OCI-LY7 (cell line): Measurements from ENCODE around the gene TGM5. TPM values are rescaled to one million over a fixed set of nuclear protein-coding genes. Genes with fewer than 3 reads are reported as not detected.

Source experiments
- BruUV-seq: library from RNA; stranded (reverse); fragments of 400-500 nt; replicated peaks from 2 replicates; lab custom pipeline; 2021; lab: Mats Ljungman, UMichigan
- CTCF ChIA-PET: fragments of 300-600 bp; sonication (Branson Sonifier 250); formaldehyde crosslinking; loops from one replicate; lab custom pipeline; 2022; ENCODE audit warnings: antibody characterized with exemption; ENCODE audit not compliant: unreplicated experiment; lab: Charles Lee
- POLR2A ChIA-PET: fragments of 300-600 bp; sonication (Branson Sonifier 250); formaldehyde crosslinking; loops from one replicate; lab custom pipeline; 2022; ENCODE audit warnings: antibody characterized with exemption; lab: Charles Lee
- DNase-seq: peaks from one replicate; pipeline ENCODE4 v3.0.0-alpha.2; 2015; ENCODE audit warnings: low spot score
- H2AFZ ChIP-seq: fragments of 200-600 bp; sonication (generic), shearing (Covaris generic); 2 replicates; pipeline ENCODE4 v1.6.1; 2014; ENCODE audit warnings: mild to moderate bottlenecking, antibody characterized with exemption, low read length, moderate library complexity
- H3K27ac ChIP-seq: fragments of 200-600 bp; sonication (generic); 2 replicates; pipeline ENCODE4 v1.5.1; 2014; ENCODE audit warnings: mixed run types, low read depth, mild to moderate bottlenecking, moderate library complexity, low read length, inconsistent platforms; ENCODE audit not compliant: poor library complexity, severe bottlenecking
- H3K36me3 ChIP-seq: fragments of 200-600 bp; sonication (generic); 2 replicates; pipeline ENCODE4 v1.6.1; 2014; ENCODE audit warnings: mild to moderate bottlenecking, antibody characterized with exemption, low read length, moderate library complexity, mixed read lengths; ENCODE audit not compliant: insufficient read depth
- H3K4me1 ChIP-seq: fragments of 200-600 bp; sonication (generic); 2 replicates; pipeline ENCODE4 v1.5.1; 2014; ENCODE audit warnings: mild to moderate bottlenecking, low read length; ENCODE audit not compliant: insufficient read depth, poor library complexity, severe bottlenecking
- H3K4me2 ChIP-seq: fragments of 200-600 bp; sonication (generic); 2 replicates; pipeline ENCODE4 v1.6.1; 2014; ENCODE audit warnings: mild to moderate bottlenecking, low read length
- H3K4me3 ChIP-seq: fragments of 200-600 bp; sonication (generic); 2 replicates; pipeline ENCODE4 v1.5.1; 2014; ENCODE audit warnings: mild to moderate bottlenecking, low read depth, low read length; ENCODE audit not compliant: poor library complexity, severe bottlenecking
- H3K79me2 ChIP-seq: fragments of 200-600 bp; sonication (generic); 2 replicates; pipeline ENCODE4 v1.6.1; 2016; ENCODE audit warnings: low read depth, mild to moderate bottlenecking, low read length, moderate library complexity, mixed read lengths; ENCODE audit not compliant: insufficient read depth
- H3K9me2 ChIP-seq: fragments of 200-600 bp; sonication (generic); 2 replicates; pipeline ENCODE4 v1.6.1; 2016; ENCODE audit warnings: mild to moderate bottlenecking, low read length, mixed read lengths; ENCODE audit not compliant: insufficient read depth
- H3K9me3 ChIP-seq: fragments of 200-600 bp; sonication (generic); 2 replicates; pipeline ENCODE4 v1.6.1; 2014; ENCODE audit warnings: mild to moderate bottlenecking, mixed run types, low read length, mixed read lengths
- H4K20me1 ChIP-seq: fragments of 200-600 bp; sonication (generic); 2 replicates; pipeline ENCODE4 v1.6.1; 2014; ENCODE audit warnings: mild to moderate bottlenecking, antibody characterized with exemption, low read length, moderate library complexity, mixed read lengths; ENCODE audit not compliant: insufficient read depth
- CTCF ChIP-seq: fragments of 200-600 bp; sonication (generic); conservative IDR thresholded peaks from 2 replicates; pipeline ENCODE4 v1.5.1; 2014; ENCODE audit warnings: mild to moderate bottlenecking, antibody characterized with exemption, low read length, moderate library complexity, mixed read lengths
- EZH2phosphoT487 ChIP-seq: fragments of 200-600 bp; sonication (generic); IDR thresholded peaks from 2 replicates; pipeline ENCODE4 v1.6.1; 2018; ENCODE audit warnings: low read depth, borderline replicate concordance, mild to moderate bottlenecking, mixed run types, antibody characterized with exemption, low read length, moderate library complexity, mixed read lengths
- intact Hi-C: fragments of 100-400 bp; cut with micrococcal nuclease; formaldehyde crosslinking; loops from one replicate; pipeline ENCODE4 v1.10.0; 2022; ENCODE audit not compliant: unreplicated experiment
- total RNA-seq, 2 experiments: library from RNA; depleted of rRNA in 1 of 2; stranded (reverse); fragments of >200 nt in 1 of 2; shearing (Covaris generic) in 1 of 2; gene quantifications; 2 replicates each; pipeline ENCODE4 v1.2.3, GENCODE V29; 2014 to 2022

The TGM5 gene
- total RNA-seq, 2 experiments from 2014 or later = not detected

GRCh38 chr15:43221422-43221821 is 45.3 kb downstream of the TGM5 start:
- H3K9me3 ChIP-seq = no peaks in the 10 kb centered on the region
- no peak overlapping the region for H2AFZ ChIP-seq
- intact Hi-C loops = no loop called here
- TF ChIP-seq CTCF (no peak), EZH2phosphoT487 (no peak)
- ChIA-PET POLR2A (no interaction called here), CTCF (no interaction called here)
- H3K27ac ChIP-seq = no peak overlapping the region
- no peaks in the 10 kb centered on the region for H3K79me2 ChIP-seq
- H3K36me3 ChIP-seq = no peaks in the 10 kb centered on the region
- no peaks in the 10 kb centered on the region for H3K4me1 ChIP-seq
- no peak overlapping the region for H3K4me2 ChIP-seq
- no peaks in the 10 kb centered on the region for H4K20me1 ChIP-seq
- H3K4me3 ChIP-seq = no peak overlapping the region
- DNase-seq = no peak
- BruUV-seq = no TSS peak
- H3K9me2 ChIP-seq = no peaks in the 10 kb centered on the region

GRCh38 chr15:43220991-43221403 is 45.7 kb downstream of the TGM5 start, which contains the start of gene EPB42:
TSS of gene EPB42 (minus strand) at chr15:43221018. CDS start at chr15:43220825, 193 bp downstream.
- BruUV-seq = no TSS peak

More at GRCh38 chr15:43220991-43221403, 45.7 kb downstream of the TGM5 start, which contains the start of gene EPB42:
- no peak within 1 kb of the TSS for H3K27ac ChIP-seq
- DNase-seq = no peak
- CTCF ChIA-PET = no interaction called here
- intact Hi-C loops = no loop called here
- POLR2A ChIA-PET = no interaction called here
- H2AFZ ChIP-seq = no peak within 1 kb of the TSS
- H3K36me3 ChIP-seq = no peaks in the 10 kb centered on the region
- TF ChIP-seq CTCF = no peak
- TF ChIP-seq EZH2phosphoT487 = no peak
- H3K79me2 ChIP-seq = no peaks in the 10 kb centered on the region
- no peak within 1 kb of the TSS for H3K4me2 ChIP-seq
- no peak within 1 kb of the TSS for H3K4me3 ChIP-seq
- no peaks in the 10 kb centered on the region for H3K9me2 ChIP-seq
- H4K20me1 ChIP-seq = no peaks in the 10 kb centered on the region
- no peaks in the 10 kb centered on the region for H3K9me3 ChIP-seq
- H3K4me1 ChIP-seq = no peaks in the 10 kb centered on the region
